Bone marrow (tissue), 2 donors: ENCODE data around the gene TTC7B.

Source experiments
- DNase-seq, 2 donors: peaks; one replicate each; lab custom pipeline; 2025; lab: John Stamatoyannopoulos, UW

TTC7B gene

DNA sequence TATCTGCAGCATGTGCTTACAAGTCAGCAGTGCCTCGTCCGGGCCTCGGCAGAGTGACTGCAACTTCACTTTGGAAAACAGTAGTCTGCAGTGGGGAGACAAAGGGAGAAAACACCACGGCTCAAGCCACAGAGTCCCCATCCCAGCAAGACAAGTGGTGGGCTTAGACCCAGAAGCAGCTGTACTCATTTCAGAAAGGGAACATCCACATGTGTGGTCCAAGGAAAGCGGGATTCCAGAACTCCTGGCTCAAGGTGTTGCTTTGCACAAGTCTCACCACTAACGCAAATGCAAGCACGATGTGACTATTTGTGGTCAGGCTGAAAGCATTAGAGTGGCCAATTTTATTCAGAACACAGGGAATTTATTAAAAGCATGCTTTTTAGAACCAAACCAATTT is 198.3 kb downstream of the TTC7B start:
- DNase-seq, result no peak

DNA sequence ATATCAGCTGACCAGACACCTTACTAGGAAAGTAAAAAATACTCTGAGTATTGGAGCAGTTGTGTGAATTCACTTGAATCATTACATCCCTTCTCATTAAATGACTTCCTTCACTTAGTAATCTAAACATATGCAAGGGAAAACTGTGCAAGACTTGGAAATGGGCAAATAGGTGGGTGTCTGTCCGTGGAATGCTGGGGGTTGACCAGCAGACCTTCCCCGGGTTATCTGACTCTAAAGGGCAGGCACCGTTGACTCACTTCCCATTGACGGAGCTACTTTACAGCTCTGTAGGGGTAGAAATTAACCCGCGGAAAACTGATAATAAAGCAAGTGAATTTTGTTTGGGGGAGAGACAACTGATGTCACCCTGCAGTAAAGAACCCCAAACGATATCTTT is 199.3 kb downstream of the TTC7B start:
- DNase-seq, result no peak

DNA sequence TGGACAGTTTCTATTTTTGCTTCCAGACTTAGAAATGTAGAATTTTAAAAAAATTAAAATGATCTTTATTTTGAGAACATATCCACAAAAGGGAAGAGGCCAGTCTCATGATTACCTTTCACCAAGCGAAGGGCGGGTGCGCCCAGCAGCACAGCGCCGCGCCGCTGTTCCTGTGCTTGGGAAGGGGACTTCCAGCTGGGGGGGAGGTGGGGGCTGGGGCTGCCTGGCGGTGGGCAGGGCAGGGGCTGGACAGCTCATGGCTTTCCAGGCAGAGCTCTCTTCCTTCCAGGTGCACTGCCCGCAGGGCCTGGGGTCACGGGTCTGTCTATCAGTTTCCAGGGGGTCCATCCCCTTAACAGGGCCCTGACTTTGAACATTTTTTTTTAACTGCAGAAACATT is 199.9 kb downstream of the TTC7B start:
- no peak for DNase-seq

DNA sequence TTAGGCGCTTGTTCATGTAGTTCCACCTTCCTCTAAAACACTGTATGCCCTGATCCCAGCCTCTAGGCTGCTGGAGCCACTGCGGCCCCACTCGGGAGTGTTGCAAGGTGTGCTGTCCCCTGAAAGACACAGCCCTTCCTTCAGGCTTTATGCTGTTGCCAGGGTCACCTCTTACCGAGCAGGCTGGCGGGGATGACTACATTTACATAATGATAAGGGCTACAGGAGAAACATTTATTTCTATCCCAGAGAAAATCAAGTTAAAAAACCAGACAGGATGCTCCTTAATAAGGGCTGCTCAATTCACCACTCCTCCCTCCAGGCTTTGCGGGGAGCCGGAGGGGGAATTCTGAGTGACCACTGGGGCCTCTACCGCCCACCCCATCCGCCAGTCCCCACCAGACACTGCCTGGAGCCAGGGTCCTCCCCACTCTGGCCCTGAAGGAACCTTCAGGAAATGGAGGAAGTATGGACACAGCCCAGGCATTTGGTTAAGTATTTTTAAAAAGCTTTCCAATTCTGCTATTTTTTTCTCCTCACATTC is 200.6 kb downstream of the TTC7B start:
- no peak for DNase-seq

DNA sequence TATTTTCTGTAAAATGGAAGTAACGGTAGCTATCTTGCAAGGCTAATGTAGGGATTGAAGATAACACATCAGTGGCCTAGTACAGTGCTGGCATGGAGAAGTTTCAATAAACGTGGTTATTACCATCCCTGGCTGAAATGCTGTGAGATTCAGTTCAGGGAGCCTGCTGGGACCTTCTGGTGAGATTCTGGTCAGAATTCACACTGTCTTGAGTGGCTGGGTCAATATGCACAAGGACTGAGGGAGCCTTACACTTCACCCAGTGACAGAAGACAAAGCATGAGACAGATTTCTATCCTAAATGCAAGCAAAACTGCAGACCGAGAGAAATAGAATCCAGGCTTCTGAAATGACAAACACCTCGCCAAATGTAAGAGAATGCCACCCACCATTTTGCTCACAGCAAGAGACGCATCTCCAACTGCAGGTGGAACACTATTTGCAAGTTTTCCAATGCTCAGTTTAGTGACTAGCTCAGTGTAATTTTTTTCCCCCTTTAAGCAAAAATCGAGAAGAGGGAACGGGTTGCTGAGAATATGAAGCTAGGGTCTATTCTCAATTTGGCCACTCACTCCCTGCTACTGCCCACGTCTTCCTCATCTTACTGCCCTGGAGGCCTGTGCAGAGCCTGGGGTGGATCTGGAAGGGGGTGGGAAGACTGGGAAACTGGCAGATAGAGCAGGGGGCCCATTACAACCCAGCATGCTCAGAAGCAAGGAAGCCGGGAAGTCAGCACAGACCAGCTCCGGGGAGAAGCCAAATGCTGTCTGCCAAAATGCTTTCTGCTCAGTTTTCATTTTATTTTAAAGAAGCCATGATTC is 201.3 kb downstream of the TTC7B start:
- no peak for DNase-seq

DNA sequence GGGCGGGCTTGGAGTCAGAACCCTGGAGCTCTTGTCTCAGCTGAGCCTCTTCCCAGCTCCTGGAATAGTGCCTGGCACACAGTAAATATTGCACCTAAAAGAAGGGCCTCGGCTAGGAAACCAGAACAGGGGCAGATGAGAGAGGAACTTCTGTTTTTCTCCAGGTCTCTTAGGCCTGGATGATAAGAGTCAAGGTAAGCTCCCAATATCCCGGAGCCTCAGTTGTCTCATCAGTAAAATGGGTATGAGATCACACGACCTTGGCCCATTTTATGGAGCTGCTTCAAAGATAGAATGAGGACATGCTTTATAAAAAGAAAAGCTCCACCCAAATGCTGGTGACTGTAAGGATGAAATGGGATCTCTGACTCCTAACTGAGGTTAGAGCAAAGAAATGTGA is 202.2 kb downstream of the TTC7B start:
- DNase-seq, result no peak

DNA sequence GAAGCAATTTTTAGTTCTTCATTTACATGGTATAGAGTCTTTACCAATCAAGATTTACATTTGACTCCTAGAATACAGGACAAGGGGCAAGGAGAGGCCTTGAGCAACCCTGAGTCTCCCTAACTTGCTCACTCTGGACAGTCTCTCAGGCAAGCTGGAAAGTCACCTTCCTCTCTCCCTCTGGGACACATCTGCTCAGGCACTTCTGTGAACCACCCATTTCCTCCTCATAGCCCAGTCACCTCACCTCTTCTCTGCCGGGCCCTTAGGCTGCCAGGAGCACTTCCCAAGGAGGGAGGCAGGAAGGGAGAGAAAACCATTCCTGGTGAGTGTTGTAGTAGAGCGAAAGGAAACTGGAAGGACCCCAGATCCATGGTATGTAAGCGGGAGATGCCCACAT is 202.8 kb downstream of the TTC7B start:
- no peak for DNase-seq

DNA sequence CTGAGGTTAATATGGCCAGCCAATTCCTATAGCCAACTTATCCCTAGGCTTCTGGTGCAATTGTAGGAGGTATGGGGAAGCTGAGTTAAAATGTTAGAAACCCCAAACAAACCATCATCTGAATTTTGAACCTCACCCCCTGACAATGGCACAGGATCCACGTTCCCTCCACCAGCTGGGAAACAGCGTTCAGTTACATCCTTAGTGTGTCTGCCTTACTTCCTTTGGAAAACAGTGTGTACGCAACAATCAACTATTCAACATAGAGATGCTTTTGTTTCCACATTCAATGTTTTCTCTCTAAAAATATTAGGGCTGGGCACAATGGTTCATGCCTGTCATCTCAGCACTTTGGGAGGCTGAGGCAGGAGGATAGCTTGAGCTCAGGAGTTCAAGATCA is 203.4 kb downstream of the TTC7B start:
- DNase-seq, result no peak

DNA sequence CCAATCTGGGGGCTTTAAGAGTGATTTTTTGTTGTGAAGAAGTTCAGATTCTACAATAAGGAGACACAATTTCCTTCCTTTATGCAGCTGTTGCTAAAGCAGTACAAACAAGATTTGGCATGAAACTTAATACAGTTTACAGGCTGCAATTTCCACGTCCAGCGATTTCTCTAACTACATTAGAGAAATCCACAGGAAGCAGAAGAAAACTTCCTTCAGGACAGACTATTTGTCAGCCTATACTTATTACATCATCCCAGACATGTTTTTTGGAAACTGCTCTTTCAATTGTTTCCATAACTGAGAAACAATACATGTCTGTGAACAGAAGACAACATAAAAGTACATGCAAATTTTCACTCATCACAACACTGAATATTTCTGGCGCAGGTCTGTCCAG is 204.3 kb downstream of the TTC7B start:
- DNase-seq, result no peak

DNA sequence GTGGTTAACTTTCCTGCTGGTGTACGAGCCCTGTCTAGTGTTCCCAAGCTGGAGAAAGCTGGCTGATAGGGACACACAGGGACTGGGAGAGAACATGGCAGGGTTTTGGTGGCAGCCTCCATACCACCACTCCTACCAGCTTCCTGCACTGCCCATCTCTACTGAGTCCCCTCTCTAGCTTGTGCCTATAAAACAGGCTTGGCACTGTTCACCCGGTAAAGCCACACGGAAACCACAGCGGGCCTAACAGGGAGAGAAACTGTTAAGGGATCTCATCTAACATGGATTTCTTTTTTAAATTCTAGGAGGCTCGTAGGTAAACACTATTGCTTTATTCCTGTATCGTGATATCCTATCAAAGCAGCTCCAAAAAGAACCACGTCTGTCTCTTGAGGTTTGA is 204.7 kb downstream of the TTC7B start:
- DNase-seq, result no peak

DNA sequence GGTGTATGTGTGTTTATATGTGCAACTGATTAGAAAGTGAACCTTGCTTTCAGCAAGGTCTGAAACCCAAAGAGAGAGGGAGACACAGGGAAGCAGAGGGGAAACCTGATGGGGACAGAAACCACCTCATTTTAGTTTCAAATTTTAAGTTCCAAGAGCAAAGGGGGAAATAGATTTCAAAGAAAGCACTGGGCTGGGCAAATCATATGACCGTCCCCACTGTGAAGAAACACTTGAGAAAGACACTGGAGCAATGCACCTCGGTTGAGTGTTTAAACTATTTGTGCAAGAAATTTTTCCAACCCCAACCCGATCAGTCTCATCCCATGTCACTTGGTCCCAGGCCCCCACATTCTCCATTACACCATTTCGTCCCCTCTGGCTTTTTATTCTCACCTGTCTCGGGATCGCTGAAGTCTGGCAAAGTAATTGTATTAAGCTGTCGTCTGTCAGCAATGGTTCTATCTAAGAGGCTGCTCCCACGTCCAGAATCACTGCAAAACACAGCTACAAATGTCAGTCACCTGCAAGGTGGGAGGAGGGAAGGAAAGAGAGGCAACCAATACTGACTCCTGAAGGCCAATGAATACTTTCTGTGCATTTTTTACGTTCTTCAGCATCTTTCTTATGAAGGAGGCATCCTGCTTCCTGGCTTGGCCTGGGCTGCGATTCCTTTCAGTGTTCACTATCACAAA is 205.7 kb downstream of the TTC7B start:
- DNase-seq, result no peak

DNA sequence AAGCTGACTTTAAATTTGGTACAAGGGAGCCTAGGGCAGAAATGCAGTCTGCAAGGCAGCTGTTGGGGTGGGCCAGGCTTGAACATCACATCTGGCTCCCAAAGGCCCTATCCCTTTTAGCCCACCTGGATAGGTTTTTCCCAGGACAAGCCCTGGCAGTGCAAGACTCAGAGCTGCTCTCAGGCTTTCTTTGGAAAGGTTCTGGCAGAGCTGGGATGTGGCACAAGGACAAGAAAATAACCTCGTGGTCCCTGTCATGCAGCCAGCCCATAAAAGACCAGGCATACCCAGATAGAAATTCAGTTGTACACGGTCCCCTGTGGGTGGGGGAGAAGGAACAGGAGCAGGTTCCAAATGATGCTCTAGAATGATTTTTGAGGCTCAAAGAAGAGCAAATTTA is 206.9 kb downstream of the TTC7B start:
- no peak for DNase-seq

DNA sequence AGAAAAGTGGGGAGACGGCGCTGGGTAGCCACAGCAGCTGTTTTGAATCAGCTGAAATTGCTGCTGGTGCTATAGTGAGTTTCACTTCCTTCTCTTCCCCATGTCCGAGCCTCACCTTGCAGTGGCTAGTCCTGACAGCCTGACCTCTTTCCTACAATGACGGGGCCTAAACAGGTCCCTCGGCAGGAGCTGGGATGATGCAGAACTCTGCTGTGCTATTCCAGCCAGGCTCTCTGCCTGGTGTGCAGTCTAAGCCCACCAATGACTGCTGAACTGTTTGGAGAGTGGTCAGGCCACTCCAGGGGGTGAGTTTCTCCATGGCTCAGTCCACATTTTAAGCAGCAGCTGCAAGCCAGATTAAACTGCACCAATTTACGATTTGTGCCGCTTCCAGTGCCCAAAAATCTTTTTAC is 207.3 kb downstream of the TTC7B start:
- DNase-seq, result no peak

DNA sequence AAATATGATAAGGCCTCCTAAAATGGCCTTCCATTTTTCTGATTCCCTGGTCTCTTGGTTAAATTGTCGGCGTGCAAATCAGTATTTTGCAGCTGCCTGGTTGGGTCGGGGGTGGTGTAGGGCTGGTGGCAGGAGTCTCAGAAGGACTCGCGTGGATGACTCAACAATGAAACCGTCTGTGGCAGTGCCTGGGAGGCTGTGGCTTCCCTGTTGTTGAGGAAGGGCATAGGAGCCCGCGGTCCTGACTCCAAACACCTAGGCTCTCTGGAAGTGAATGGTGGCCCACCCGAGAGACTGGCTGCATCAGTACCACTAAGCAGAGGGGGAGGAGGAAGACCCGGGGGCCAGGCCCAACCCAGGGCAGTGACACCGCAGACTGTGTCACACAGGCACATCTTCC is 207.9 kb downstream of the TTC7B start:
- no peak for DNase-seq

DNA sequence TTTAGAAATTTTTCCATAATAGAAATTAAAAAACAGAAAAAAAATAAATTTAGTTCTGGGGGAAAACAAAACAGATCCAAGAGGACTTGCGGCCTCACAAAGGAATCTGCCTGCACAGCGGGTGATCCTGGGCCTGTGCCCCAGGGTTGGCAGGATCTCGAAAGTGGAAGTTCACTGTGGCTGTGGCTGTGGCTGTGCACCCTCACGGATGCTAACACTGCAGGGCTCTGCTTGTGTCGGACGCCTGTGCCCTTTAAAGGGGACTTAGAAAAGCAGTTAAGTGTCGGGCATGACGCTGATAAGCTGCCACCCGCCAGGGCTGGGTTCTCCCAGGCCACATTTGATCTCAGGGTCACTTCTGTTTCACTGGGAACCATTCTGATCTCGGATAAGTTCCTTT is 209.1 kb downstream of the TTC7B start:
- DNase-seq, result no peak

DNA sequence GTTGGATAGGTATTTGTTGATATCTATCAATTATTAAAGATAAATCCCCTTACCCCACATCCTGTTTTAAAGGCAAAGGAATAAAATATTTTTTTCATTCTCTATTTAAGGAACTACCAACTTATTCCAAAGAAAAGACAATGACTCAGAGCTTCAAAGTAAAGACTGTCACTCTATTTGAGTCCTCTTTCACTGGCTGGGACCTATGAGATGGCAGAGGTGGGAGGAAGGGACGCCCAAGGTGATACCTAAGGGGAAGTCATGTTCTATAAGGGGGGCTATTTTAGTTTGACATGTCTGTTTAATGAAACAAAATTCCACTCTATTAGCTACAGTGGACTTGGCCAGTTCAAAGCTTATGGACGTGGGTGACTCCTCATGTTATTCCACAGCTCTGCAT is 209.8 kb downstream of the TTC7B start:
- DNase-seq, result no peak

DNA sequence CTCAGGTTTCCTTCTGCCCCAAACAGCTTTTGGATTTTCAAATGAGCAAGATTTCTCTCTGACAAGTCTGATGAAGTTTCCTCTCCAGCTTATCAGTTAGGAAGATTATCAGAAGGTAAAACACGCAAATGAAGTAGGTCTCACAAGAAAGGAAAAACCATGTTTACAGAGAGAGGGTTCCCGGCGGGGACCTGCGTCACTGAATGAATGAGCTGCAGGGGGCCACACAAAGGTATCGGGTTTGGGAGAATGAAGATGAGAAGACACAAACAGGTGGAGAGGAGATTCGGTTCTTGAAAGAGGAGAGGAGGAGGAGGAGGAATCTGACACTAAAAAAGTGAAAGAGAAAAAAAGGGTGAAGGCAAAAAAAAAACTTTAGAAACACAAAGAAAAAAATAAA is 210.8 kb downstream of the TTC7B start:
- no peak for DNase-seq

DNA sequence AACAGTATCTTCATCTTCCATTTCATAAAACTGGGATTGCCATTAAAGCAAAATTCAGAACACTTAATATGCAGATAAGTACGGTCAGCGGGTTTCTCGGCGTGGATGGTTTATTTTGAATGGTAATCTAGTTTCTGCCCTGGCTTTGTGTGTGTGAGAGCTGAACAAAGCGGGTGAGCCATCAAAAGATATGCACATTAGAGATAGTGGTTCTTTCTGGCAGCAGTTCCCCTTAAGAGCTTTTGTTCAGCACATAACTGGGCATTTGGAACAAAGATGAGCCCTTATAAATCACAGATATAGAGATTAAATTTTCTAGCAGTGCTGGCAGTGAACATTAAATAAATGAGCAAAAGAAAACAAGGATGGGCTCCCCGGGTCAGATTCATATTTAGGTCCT is 211.9 kb downstream of the TTC7B start:
- no peak for DNase-seq

DNA sequence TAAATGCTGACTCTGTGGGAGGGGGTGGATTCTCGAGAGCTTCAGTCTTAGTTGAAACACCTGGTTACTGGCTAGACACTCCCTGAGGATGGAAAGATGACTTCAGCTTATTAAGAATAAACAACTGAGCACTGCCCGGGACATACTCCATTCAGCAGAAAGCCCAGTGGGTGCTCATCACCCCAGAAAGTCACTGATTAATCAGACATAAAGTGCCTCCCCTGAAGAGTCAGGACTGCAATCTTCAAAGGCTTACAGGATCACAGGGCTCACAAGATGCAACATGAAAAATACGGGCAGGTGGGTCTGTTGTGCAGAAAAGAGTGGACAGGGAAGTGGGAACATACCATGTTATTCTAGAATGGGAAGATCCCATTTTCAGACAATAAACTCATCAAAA is 212.4 kb downstream of the TTC7B start:
- no peak for DNase-seq

DNA sequence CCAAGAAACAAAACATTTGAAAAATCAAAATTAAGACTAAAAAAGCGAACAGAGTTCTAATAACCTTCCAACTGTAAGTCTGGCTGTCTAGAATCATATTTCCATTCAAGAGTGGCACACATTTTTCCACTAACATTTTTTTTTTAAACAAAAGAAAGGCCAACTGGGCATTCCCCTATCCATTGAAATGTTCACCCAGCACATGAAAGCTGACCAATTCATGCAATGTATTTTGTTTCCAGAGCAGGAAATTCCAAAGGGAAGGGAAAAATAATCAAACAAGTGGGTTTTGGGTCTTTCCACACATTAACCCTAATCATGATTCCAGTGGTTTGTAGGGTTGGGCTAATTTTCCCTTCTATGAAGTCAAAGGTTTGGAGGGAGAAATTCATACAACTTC is 212.9 kb downstream of the TTC7B start:
- no peak for DNase-seq

DNA sequence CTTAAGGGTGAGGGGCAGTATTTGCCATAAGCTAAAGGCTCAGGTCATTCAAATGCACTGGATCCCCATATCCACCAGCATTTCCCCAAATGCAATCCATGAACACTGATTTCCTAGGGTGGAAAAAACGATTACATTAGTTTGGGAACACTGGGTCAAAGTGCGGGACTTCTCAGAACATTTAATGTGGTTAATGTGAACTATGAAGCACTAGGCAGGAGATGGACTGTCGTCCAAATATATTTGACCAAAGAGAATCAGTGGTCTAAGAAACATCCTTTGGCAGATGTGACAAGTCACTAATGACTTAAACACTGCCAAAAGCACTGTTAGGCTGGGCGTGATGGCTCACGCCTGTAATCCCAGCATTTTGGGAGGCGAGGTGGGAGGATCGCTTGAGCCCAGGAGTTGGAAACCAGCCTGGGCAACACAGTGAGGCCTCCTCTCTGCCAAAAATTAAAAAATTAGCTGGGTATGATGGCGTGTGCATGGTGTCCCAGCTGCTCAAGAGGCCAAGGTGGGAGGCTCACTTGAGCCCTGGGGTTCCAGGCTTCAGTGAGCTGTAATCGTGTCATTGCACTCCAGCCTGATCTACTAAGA is 214.0 kb downstream of the TTC7B start:
- DNase-seq, result no peak

DNA sequence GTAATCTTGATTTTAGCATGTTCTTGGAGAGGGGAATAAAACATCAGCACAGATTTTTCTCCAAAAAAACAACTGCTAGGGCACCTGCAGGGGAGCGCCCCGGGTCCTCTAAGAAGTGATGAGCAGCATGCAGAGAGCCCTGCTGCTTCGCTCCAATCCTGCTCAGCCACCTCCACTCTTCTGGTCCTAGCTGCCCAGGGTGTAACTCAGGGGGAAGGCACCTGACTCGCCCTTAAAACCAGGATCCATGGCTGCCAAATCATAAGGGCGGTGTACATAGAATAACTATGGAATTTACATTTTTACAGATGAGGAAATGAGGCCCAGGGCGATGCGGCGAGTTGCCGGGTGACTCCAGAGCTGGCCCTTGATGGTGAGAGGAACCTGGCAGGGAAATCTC is 214.7 kb downstream of the TTC7B start:
- no peak for DNase-seq

DNA sequence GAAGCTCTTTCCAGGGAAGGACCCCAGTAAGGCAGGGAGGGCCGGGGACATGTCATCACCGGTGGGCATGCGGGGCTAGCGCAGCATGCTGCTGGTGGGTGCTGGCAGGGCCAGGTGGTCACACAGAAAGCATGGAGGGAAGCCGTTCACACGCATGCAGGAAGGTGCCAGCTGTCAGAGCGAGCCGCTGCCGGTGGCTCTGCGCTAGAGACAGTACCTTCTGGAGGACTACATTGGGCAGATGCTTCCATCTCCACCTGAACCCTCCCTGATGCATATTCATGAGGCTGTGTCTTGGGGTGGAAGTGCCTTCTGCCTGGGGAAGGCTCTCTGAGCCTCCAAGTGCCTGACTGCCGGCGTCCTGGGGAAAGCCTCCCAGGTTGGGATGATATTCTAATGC is 215.6 kb downstream of the TTC7B start:
- no peak for DNase-seq
